ENCODE results near the gene IGF2BP3.
A peak's percentile ranks its signal among the peaks of the same experiment; 100 is the strongest.

The IGF2BP3 gene

DNA sequence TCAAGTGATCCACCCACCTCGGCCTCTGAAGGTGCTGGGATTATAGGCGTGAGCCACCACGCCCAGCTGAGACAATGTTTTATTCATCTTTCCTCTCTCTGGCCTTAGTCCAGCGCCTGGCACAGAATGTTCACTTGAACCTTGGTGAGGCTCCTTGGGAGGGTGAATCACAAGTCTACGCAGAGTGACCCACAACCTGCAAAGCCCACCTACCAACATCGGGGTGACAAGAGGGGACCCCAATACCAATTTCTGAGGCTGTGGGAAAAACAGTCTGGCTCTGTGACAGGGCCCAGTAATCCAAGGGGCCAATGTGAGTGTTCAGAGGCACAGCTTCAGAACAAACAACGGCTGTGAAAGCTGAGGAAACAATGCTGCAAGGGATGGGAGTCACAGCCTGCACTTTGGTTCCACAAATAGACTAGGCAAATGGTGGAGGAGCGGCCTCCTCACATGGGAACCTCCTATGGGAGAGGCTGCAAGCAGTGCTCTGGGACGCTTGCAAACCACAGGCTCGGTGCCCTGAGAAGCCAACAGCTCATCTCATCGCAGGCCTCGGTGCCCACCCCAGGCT, 176.7 kb downstream of the IGF2BP3 start:
- ATAC-seq = no peak

DNA sequence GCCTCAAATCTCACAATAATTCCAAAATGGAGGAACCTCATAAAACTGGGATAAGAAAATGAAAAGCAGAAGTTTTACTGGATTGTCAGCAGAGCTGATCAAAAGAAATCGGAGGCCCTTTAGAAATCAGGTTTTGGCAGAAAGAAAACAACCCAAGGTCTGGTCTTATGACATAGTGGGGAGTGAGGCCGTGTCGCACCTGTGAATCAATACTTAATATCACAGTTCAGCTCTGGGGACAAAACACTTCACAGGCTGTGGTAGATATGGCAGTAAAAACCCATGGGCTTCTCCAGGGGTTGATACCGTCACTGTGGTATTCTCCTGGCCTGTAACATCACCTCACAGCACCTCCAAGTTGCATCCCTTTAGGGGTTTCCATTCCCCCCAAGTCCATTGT, 177.7 kb downstream of the IGF2BP3 start:
- ATAC-seq = no peak

DNA sequence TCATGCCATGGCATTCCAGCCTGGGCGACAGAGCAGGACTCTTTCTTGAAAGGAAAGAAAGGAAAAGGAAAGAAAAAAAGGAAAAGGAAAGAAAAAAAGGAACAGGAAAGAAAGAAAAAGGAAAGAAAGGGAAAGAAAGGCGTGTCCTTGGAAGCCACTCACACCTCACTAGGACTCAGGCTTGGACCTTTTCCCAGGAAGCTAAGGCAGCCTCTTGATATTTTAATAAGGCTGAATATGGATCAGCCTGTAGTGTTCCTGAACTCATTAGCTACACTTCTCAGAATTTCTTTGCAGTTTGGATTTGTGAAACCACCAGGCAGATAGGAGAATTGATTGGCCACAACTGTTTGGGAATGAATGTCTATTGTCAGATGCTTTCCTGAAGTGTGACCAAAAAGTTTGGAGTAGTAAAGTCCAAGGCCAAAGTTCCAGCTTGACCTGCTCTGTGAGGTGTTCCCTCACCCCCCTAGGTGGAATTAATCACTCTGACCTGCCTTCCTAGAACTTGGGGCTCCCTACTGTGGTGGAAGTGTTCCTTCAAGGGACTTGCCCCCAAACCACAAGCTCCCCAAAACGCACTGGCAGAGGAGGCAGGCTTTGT, 178.2 kb downstream of the IGF2BP3 start:
- ATAC-seq = no peak

DNA sequence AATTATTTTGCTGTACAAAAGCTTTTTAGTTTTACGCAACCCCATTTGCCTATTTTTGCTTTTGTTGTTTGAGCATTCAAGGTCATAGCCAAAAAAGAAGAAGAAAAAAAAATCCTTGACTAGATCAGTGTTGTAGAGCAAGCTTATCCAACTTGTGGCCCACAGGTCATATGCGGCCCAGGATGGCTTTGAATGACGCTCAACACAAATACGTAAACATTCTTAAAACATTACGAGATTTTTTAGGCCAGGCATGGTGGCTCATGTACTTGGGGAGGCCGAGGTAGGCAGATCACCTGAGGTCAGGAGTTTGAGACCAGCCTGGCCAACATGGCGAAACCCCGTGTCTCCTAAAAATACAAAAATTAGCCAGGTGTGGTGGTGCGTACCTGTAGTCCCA, 179.3 kb downstream of the IGF2BP3 start:
- no peak for ATAC-seq

DNA sequence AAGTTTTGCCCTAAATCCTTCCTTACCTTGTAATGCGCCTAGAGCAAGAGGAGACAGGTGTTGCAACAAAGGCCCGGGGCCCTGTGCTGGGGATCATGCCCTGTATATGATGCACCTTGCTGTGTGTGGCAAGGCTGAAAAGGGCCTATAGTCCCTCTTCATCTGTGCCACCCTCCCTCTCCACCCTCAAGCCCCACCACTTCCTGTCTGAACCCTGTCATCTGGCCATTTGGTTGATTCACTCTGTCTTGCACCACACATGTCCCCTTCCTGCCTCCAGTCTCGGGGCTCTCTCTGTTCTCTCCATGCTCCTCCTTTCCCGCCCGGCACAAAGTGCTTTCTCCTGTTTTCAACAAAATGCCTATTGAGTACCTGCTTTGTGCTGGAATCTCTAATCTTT, 182.7 kb downstream of the IGF2BP3 start:
- ATAC-seq = no peak

DNA sequence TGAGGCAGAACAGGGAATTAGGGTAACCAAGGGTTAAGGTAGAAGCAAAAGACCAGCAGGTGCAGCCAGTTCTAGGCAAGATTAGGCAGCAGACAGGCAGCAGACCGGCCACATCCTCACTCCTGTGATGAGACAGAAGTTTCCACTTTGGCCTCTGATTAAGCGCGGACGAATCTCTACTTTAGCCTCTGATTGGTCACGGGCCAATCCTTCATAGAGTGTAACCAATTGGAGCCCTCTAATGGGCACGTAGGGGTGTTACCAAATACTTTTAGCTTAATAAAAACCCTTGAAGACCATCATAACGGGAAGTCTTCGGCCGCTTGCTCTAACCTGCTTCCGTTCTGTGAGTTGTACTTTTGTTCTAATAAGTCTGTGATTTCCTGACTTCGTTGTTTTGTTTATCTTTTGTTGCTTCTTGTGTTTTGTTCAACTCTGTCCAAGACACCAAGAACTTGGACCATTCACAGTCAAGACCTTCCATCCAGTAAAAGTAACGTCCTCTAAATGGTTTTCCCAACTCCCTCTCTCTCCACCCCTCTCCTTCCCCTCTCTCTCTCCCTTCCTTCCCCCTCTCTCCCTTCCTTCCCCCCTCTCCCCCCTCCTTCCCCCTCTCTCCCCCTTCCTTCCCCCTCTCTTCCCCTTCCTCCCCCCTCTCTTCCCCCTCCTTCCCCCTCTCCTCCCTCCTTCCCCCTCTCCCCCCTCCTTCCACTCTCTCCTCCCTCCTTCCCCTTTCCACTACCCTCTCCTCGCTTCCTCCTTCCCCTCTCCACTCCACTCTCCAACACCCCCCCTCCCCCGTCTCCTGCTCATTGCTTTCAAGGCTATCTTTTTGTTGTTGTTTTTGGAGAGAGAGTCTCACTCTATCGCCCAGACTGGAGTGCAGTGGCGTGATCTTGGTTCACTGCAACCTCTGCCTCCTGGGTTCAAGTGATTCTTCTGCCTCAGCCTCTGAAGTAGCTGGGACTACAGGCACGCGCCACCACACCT, 184.3 kb downstream of the IGF2BP3 start:
- ATAC-seq = no peak

DNA sequence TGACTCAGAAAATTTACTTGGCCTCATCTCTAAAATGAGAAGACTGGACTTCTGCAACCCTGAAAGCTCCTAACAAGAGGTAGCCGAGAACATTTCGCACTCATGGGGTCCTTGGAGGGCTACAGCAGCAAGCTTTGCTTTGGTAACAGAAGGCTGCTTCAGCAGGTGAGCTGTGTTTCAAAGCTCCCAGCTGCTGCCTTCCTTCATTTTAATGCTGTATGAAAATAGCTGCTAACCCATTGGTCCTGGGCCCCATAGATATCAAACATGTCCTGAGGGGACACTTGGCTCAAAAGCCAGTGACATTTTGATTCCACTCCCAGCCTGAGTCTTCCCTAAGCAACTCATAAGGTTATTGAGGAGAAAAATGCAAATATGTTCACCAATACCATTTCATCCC, 185.4 kb downstream of the IGF2BP3 start:
- no peak for ATAC-seq

DNA sequence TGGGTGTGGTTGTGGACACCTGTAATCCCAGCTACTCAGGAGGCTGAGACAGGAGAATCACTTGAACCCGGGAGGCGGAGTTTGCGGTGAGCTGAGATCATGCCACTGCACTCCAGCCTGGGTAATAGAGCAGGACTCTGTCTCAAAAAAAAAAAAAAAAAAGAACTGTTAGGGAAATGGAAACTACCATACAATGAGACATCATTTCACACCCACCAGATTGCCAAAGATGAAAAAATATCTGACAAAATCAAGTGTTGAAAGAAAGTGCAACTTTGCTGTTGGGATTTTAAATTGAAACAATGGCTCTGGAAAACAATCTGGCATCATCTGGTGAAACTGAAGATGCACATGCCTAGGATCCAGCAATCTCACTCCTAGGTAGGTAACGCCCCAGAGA, 187.2 kb downstream of the IGF2BP3 start:
- ATAC-seq = no peak

DNA sequence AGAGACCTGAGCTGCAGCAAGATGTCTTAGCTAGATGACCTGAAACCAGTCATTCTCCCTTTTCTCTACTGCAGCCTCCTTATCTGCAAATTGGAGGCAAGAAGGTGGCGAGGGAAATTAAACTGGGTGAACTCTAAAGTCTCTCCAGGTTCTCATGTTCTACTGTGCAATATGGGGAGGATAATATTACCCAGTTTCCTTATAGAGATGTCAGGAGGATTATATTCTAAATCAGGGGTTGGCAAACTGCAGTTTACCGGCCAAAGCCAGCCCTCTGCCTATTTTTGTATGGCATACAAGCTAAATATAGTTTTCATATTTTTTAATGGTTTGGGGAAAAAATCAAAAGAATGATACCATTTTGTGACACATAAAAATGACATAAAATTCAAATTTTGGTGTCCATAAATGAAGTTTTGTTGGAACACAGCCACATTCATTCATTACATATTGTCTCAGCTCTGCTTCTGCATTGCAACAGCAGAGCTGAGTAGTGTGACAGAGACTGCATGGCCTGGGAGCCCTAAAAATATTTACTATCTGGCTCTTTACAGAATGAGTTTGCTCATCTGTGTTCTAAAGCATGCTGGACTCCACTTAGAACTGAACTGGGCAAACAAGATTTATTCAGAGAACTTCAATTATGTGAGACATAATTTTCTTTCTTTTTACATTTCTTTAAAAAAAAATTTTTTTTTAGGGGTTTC, 190.3 kb downstream of the IGF2BP3 start:
- no peak for ATAC-seq

DNA sequence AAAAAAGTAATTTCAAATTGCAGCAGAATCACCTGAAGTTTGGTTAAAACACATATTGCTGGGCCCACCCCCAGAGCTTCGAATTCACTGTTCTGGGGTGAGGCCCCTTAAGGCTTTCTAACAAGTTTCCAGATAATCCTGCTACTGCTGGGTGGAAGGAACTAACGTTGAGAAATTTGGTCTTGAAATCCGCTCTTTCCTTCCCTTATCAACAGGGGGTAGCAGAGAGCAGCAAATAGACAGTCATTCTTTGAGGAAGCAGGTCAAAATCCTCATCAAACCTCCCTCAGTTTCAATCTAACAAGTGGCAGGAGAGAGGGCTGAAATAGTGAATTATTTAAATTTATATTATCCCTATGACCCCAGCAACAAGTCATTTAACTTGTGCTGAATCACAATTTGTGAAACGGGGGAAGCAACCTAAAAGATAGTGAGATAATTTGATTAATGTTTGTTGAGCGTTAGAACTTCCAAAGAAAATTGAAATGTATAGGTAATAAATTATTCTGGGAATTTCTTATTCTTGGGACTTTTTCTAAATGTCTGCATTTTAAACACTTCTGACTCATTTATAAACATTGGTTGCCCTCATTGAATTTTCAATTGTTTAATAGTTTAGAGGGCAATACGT, 192.8 kb downstream of the IGF2BP3 start:
- ATAC-seq = peak in 1 of 2 donors; percentile 19

DNA sequence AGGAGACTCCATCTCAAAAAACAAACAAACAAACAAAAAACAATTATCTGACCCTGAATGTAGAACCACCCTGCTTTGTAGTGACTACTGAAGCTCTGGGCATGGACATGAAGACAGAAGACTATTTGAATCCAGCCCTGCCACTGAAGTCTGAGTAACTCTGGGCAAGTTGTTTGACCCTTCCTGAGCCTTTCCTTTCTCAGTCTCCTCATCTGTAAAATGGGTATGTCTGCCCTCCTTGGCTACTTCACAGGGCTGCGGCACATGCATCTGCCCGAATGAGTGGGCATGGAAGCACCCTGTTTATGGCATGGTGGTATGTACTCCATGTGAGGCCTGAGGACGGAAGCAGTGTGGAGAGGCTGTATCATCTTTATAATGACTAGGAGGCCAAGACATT, 193.3 kb downstream of the IGF2BP3 start:
- ATAC-seq = no peak

DNA sequence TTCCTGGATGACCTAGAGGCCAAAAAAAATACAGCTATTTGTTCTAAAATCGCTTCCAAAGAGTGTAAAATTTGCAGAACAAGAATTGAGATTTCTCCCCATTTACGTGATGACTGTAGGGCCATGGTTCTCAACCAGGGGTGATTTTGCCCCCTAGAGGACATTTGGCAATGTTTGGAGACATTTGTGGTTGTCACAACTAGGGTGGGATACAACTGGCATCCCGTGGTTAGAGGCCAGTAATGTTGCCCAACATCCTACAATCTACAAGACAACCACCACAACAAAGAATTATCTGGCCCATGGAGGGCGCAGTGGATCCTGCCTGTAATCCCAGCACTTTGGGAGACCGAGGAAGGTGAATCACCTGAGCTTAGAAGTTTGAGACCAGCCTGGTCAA, 193.9 kb downstream of the IGF2BP3 start:
- ATAC-seq = no peak

DNA sequence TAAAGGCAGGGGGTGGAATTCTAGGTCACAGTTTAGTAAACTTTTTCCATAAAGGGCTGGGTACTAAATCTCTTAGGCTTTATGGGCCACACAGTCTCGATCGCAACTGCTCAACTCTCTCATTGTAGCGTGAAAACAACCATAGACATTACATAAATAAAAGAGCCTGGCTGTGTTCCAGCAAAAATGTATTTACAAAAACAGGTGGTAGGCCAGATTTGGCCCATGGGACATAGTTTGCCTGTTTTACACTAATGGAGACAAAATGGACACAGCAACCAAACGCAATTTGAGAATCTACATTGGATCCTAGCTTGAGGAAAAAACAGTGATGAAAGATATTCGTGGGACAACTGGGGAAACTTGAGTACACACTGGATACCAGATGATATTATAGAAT, 194.4 kb downstream of the IGF2BP3 start:
- no peak for ATAC-seq

DNA sequence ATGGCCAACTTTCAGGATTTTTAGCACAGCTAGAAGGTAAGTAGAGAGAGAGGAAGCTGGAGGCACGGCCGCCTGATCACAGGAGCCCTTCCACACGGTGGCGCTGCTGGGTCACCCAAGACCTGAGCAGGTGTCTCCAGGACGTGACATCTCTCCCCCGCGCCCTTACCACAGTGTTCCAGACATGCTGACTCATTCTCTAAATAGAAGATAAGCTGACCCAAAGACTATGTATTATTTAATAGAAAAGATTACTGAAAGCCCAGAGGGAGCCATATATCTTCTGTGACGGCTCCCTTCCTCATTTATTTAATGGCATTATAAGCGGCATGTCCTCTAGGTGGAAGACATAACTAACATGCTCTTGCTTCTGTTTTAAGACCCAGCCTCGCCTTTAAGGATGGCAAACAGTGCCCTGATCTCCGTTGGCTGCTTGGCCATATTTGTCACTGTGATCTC, 197.1 kb downstream of the IGF2BP3 start:
- ATAC-seq = peak; percentile 98

DNA sequence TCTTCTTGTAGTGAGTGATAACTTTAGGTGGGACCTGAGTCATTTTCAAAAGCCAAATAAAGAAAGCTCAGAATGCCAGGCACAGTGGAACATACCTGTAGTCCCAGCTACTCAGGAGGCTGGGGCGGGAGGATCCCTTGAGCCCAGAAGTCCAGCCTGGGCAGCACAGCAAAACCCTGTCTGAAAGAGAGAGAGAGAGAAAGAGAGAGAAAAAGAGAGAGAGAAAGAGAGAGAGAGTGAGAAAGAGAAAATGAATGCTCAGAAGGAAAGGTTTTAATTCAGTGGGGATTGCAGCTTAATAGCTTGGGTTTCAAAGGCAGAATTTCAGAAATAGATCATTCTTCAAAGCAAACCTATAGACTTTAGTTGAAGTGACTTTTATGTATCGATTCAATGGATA, 198.0 kb downstream of the IGF2BP3 start:
- no peak for ATAC-seq

DNA sequence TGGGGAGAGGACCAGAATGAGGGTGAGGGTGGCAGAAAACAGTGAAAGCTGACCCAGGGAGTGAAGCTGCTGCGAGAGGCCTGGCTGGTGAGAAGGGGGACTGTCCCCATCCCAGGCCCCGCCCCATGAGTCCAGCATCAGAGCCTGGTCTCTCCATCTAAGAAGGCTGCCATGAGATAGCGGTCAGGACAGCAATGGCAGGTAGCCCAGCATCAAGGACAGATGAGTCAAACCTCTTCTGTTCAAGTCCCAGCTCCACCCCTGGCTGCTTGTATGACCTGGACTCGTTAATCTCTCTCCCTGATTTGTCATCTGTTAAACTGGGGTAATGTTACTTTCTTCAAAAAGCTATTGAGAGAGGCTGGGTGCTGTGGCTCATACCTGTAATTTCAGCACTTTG, 201.5 kb downstream of the IGF2BP3 start:
- no peak for ATAC-seq

DNA sequence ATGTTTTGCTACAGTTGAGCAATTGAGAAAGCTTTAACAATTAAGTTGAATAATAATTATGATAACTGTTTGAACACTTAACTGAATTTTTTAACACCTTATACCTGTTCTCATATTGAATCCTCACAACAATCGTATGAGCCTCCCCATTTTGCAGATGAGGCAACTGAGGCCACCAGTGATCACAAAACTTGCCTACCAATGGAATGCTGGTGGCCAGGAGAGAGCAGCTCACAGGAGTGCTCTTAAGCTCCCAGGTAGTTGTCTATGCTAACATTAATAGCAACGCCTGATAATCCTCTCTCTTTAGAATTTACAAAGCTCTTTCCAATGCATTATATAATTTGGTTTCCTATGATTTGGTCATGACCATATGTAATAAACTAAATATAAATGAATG, 202.1 kb downstream of the IGF2BP3 start:
- ATAC-seq = no peak

DNA sequence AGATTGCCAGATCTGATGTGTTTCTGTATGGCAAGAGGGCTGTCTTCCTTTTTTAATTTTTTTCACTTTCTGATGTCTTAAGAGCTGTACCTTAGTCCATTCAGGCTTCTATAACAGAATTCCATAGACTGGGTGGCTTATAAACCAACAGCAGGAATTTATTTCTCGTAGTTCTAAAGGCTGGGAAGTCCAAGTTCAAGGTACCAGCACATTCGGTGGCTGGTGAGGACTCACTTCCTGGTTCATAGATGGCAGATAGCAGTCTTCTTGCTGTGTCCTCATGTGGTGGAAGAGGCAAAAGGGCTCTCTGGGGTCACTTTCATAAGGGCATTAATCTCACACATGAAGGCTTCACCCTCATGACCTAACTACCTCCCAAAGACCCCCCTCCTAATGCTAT, 202.9 kb downstream of the IGF2BP3 start:
- ATAC-seq = no peak

DNA sequence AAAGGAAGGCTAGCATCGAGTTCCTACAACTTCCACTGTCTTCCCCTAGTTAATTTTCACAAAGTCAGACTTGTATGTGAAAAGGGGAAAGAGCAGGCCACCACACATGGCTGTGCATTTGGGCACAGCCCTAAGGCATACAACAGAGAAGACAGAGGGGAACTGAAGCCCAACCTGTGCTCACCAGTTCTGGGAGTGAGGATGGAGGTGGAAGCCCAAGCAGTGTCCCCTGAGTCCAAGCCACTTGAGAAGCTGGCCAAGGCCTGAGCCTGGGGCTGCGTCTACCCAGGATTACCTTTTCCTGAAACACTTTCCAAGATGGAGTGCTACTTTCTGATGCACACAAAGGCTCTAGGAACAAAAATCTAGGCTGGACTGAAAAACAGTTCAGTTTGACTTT, 203.4 kb downstream of the IGF2BP3 start:
- no peak for ATAC-seq

DNA sequence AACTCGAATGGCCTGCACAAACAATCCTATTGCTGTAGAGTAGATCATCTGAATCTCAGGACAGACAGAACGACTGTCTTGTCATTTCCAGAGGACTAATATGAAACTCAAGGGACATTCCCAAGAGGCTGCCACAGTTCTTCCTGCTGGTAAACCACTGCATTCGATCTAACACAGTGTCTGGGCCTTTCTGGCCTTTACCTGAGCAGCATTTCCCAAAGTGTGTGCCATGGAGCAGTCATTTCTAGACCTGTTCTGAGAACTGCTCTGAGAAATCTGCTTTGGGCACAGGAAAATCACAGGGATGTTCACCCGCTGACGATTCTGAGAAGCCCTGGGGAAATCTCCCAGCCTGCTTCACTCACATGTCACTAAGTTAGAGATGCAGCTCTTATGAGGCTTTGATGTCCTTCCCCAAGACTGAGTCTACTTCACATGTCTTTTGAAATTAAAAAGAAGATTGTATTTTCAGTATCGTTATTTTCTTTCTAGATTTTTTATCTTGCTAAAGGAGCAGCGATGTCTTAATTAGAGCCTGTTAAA, 205.3 kb downstream of the IGF2BP3 start:
- ATAC-seq = peak in 1 of 2 donors; percentile 13

DNA sequence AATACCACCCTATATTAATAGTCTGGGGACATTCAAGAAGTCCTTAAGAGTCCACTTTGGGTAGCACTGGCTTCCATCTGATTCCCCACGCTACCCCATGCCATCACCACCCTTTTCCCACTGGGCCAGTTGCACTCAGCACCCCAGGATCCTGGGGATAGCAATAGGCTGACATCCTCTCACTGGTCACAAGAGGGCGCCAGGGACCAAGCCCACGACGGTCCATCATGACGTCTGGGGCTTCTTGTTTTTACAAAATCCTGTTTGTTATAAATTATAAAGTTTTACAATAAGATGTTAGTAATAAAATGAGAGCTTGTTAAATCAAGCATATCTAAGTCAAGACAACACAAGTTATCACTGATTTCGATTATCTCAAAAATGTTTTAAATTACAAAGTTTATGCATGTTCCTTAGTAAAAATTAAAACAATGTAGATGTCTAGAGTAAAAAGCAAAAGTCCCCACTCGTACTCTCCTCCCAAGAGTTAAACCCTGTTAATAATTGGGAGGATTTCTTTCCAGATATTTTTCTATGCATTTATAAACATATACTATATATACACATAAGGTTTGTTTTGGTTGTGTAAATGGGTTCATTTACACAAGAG, 208.3 kb downstream of the IGF2BP3 start:
- peak; percentile 74 to 78 for ATAC-seq

DNA sequence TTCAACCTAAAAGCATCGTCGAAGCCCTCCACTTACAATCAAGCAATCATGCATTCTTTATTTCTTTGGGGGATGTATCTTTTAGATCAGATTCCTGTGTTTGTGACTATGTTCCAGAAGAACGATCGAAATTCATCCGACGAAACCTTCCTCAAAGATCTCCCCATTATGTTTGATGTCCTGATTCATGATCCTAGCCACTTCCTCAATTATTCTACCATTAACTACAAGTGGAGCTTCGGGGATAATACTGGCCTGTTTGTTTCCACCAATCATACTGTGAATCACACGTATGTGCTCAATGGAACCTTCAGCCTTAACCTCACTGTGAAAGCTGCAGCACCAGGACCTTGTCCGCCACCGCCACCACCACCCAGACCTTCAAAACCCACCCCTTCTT, 209.9 kb downstream of the IGF2BP3 start:
- ATAC-seq = no peak

Measured in activated CD4-positive, CD25-positive, alpha-beta regulatory T cell treated with anti-CD3 and anti-CD28 coated beads, Interleukin-2, amount 50 U/mL, for 24 hours (primary cell).